Measurements from ENCODE around the gene SINHCAF.

DNA sequence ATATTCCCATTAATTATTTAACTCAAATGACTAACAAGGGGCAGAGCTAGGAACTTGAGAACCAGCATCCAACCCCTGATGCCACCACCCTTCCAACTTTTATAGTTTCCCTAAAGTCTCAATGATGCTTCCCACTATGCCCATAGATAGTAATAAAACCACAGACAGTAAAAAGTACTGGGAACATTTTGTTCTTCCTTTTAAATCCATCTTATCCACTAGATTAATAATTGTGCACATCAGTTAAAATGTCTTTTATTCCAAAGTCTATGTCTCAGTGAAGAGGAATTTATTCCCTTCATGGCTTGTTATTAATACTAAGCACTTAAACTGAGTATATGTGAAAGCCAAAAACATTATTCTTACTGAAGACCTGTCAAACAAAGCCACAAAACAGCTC is 45.8 kb downstream of the SINHCAF start:
- TF ChIP-seq, protein P1, sequence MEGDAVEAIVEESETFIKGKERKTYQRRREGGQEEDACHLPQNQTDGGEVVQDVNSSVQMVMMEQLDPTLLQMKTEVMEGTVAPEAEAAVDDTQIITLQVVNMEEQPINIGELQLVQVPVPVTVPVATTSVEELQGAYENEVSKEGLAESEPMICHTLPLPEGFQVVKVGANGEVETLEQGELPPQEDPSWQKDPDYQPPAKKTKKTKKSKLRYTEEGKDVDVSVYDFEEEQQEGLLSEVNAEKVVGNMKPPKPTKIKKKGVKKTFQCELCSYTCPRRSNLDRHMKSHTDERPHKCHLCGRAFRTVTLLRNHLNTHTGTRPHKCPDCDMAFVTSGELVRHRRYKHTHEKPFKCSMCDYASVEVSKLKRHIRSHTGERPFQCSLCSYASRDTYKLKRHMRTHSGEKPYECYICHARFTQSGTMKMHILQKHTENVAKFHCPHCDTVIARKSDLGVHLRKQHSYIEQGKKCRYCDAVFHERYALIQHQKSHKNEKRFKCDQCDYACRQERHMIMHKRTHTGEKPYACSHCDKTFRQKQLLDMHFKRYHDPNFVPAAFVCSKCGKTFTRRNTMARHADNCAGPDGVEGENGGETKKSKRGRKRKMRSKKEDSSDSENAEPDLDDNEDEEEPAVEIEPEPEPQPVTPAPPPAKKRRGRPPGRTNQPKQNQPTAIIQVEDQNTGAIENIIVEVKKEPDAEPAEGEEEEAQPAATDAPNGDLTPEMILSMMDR (IDR thresholded peaks at IDR 0.05): no peak
- TF ChIP-seq POLR2A (IDR thresholded peaks at IDR 0.05) (no peak), POLR2AphosphoS5 (IDR thresholded peaks at IDR 0.05) (no peak)
